Keratinocyte (primary cell): ENCODE results near the gene RELB. TPM values are rescaled to one million over a fixed set of nuclear protein-coding genes. Genes with fewer than 3 reads are reported as not detected.

Experiments
- DNase-seq: peaks from one replicate; pipeline ENCODE4 v3.0.0-alpha.2; 2011; ENCODE audit warnings: low read depth, missing footprints, low spot score
- FAIRE-seq: peaks from 2 replicates; lab custom pipeline; 2011; peaks lifted over from hg19 to GRCh38; lab: Jason Lieb, UNC
- H2AFZ ChIP-seq: 2 replicates; pipeline ENCODE4 v1.6.0; 2012; ENCODE audit warnings: low read length, control low read depth, inconsistent platforms; ENCODE audit not compliant: control insufficient read depth
- H3K27ac ChIP-seq: 2 replicates; pipeline ENCODE4 v1.5.1; 2011; ENCODE audit warnings: low read length; ENCODE audit not compliant: control insufficient read depth, insufficient read depth
- H3K27me3 ChIP-seq: 3 replicates; pipeline ENCODE4 v1.6.0; 2011; ENCODE audit warnings: low read length; ENCODE audit not compliant: control insufficient read depth, insufficient read depth; ENCODE audit errors: extremely low read depth
- H3K36me3 ChIP-seq, 2 experiments: 2 replicates in 1 of 2; 3 replicates in 1 of 2; pipeline ENCODE4 v1.5.1; 2011; ENCODE audit warnings: low read length in 2 of 2, mild to moderate bottlenecking in 1 of 2; ENCODE audit not compliant: control insufficient read depth in 2 of 2, insufficient read depth in 2 of 2; ENCODE audit errors: extremely low read depth in 1 of 2
- H3K4me1 ChIP-seq: 3 replicates; pipeline ENCODE4 v1.5.1; 2011; ENCODE audit warnings: low read length; ENCODE audit not compliant: control insufficient read depth, insufficient read depth; ENCODE audit errors: extremely low read depth
- H3K4me2 ChIP-seq: 3 replicates; pipeline ENCODE4 v1.6.0; 2011; ENCODE audit warnings: low read depth, low read length; ENCODE audit not compliant: control insufficient read depth, insufficient read depth; ENCODE audit errors: extremely low read depth
- H3K4me3 ChIP-seq, 3 experiments: fragments of 200-600 bp in 1 of 3; sonication (generic) in 1 of 3; 2 replicates in 2 of 3; 3 replicates in 1 of 3; pipeline ENCODE4 v1.5.1; 2011 to 2016; ENCODE audit warnings: low read length in 3 of 3, mild to moderate bottlenecking in 3 of 3, control low read depth in 2 of 3, inconsistent platforms in 1 of 3, low read depth in 1 of 3, mixed read lengths in 1 of 3, mixed run types in 1 of 3, moderate library complexity in 1 of 3; ENCODE audit not compliant: control insufficient read depth in 2 of 3, insufficient read depth in 2 of 3; ENCODE audit errors: extremely low read depth in 1 of 3
- H3K79me2 ChIP-seq: 2 replicates; pipeline ENCODE4 v1.6.0; 2012; ENCODE audit warnings: low read length; ENCODE audit not compliant: control insufficient read depth, insufficient read depth
- H3K9ac ChIP-seq: 3 replicates; pipeline ENCODE4 v1.6.0; 2011; ENCODE audit warnings: low read length; ENCODE audit not compliant: control insufficient read depth, insufficient read depth; ENCODE audit errors: extremely low read depth
- H3K9me1 ChIP-seq: 3 replicates; pipeline ENCODE4 v1.6.0; 2011; ENCODE audit warnings: low read length; ENCODE audit not compliant: control insufficient read depth, insufficient read depth; ENCODE audit errors: extremely low read depth
- H3K9me3 ChIP-seq: 2 replicates; pipeline ENCODE4 v1.5.1; 2012; ENCODE audit warnings: low read depth, low read length; ENCODE audit not compliant: control insufficient read depth
- H4K20me1 ChIP-seq: 3 replicates; pipeline ENCODE4 v1.6.0; 2011; ENCODE audit warnings: low read length; ENCODE audit not compliant: control insufficient read depth, insufficient read depth; ENCODE audit errors: extremely low read depth
- CTCF ChIP-seq, 3 experiments: IDR thresholded peaks in 1 of 3; conservative IDR thresholded peaks in 1 of 3; optimal IDR thresholded peaks in 1 of 3; 2 replicates in 2 of 3; 3 replicates in 1 of 3; pipeline versions ENCODE3 to v1.5.1; 2011; ENCODE audit warnings: low read length in 3 of 3, mild to moderate bottlenecking in 3 of 3, moderate library complexity in 2 of 3, control low read depth in 1 of 3, inconsistent platforms in 1 of 3; ENCODE audit not compliant: insufficient read depth in 2 of 3; ENCODE audit errors: extremely low read depth in 1 of 3
- EZH2 ChIP-seq: IDR thresholded peaks from one replicate; pipeline ENCODE4 v1.6.1; 2012; ENCODE audit warnings: inconsistent platforms, mild to moderate bottlenecking, low read length, moderate library complexity
- dilution Hi-C: fragments of 300-500 bp; cut with MboI; formaldehyde crosslinking; loops from one replicate; pipeline ENCODE4 v1.7.0; 2020; ENCODE audit warnings: low sequenced_read_pairs; ENCODE audit not compliant: extremely low pct_ligation_motif_present
- polyA plus RNA-seq, 5 experiments: library from polyadenylated mRNA; depleted of rRNA in 3 of 5; stranded (reverse) in 3 of 5; stranded (forward) in 1 of 5; unstranded in 1 of 5; fragments of >200 nt; gene quantifications; 1 replicate in 1 of 5; 2 replicates in 3 of 5; 3 replicates in 1 of 5; pipeline versions ENCODE4 v1.2.1 to v1.2.3, GENCODE V29; 2011 to 2012; ENCODE audit warnings: missing spikeins in 2 of 5, low read depth in 1 of 5, low replicate concordance in 1 of 5

Gene RELB
- polyA plus RNA-seq, 1 donor (not counting 4 experiments of a cell fraction or from before 2014, with no cell fraction given), result 3.6 TPM

- H3K4me3 ChIP-seq, result no peak overlapping the region
- dilution Hi-C loops, result no loop called here
- H3K27ac ChIP-seq, result no peak overlapping the region
- no peak overlapping the region for H3K9ac ChIP-seq
- DNase-seq (no peak), FAIRE-seq (no peak)
- no peaks in the 10 kb centered on the region for H3K27me3 ChIP-seq
- peaks cover 11 to 29% of the 10 kb centered on the region in 2 experiments for H3K36me3 ChIP-seq
- H4K20me1 ChIP-seq, result peaks cover 1% of the 10 kb centered on the region
- H3K4me1 ChIP-seq, result peaks cover 5% of the 10 kb centered on the region
- H3K79me2 ChIP-seq, result peaks cover 52% of the 10 kb centered on the region
- H3K9me1 ChIP-seq, result no peaks in the 10 kb centered on the region
- no peak overlapping the region for H2AFZ ChIP-seq
- no peak overlapping the region for H3K4me2 ChIP-seq
- H3K9me3 ChIP-seq, result no peaks in the 10 kb centered on the region
- TF ChIP-seq EZH2 (no peak), CTCF (optimal IDR thresholded peaks at IDR 0.05 in 1 of 3, IDR thresholded peaks at IDR 0.05 in 1 of 3, conservative IDR thresholded peaks at IDR 0.05 in 1 of 3; ENCODE audit: extremely low read depth in 1 of 3, insufficient read depth in 2 of 3, low read length in 3 of 3) (no peak)
Measured at GRCh38 chr19:44961821-44962220, 39.4 kb upstream of the RELB start.

GRCh38 chr19:44968118-44968517 is 33.1 kb upstream of the RELB start:
- TF ChIP-seq EZH2 (no peak), CTCF (optimal IDR thresholded peaks at IDR 0.05 in 1 of 3, IDR thresholded peaks at IDR 0.05 in 1 of 3, conservative IDR thresholded peaks at IDR 0.05 in 1 of 3; ENCODE audit: extremely low read depth in 1 of 3, insufficient read depth in 2 of 3, low read length in 3 of 3) (no peak)
- no peaks in the 10 kb centered on the region for H3K9me1 ChIP-seq
- dilution Hi-C loops, result no loop called here
- H3K9me3 ChIP-seq, result no peaks in the 10 kb centered on the region
- DNase-seq (no peak), FAIRE-seq (no peak)
- H3K36me3 ChIP-seq, result peaks cover 2 to 15% of the 10 kb centered on the region in 2 experiments
- H3K4me1 ChIP-seq, result no peaks in the 10 kb centered on the region
- H3K4me3 ChIP-seq, result no peak overlapping the region
- no peak overlapping the region for H3K27ac ChIP-seq
- no peak overlapping the region for H2AFZ ChIP-seq
- H3K4me2 ChIP-seq, result no peak overlapping the region
- H3K27me3 ChIP-seq, result no peaks in the 10 kb centered on the region
- H4K20me1 ChIP-seq, result no peaks in the 10 kb centered on the region
- H3K79me2 ChIP-seq, result peaks cover 2% of the 10 kb centered on the region
- H3K9ac ChIP-seq, result no peak overlapping the region
